Right atrium auricular region (tissue), 2 donors: ENCODE results near the gene SPACA9. TPM values are rescaled to one million over a fixed set of nuclear protein-coding genes. Genes with fewer than 3 reads are reported as not detected.

Experiments
- total RNA-seq, 2 donors: library from RNA; depleted of rRNA; stranded (reverse); fragments of >200 nt; gene quantifications; one replicate each; pipeline ENCODE4 v1.1.0, GENCODE V29; 2016

SPACA9 gene
- total RNA-seq, 2 donors from 2014 or later = 8.1 to 17.1 TPM

Other genes starting within 250 kb of the SPACA9 start
- gene DDX31, start 208.9 kb upstream of the SPACA9 start, total RNA-seq = 1 to 10 TPM; 4.6 to 6.0 TPM
- gene GTF3C4, start 208.4 kb upstream of the SPACA9 start, total RNA-seq = 1 to 10 TPM; 8.6 to 9.1 TPM
- under 1 TPM in 1 of 2 donors, not detected in 1; 0.19 TPM for gene AK8, start 614 bp upstream of the SPACA9 start, total RNA-seq
- 10 to 100 TPM; 27.6 to 36.4 TPM for gene TSC1, start 65.7 kb downstream of the SPACA9 start, total RNA-seq
- gene GFI1B, start 99.8 kb downstream of the SPACA9 start, total RNA-seq = under 1 TPM in 1 of 2 donors, not detected in 1; 0.35 TPM
- gene GTF3C5, start 152.1 kb downstream of the SPACA9 start, total RNA-seq = 10 to 100 TPM; 30.5 to 31.1 TPM
- gene CEL, start 183.1 kb downstream of the SPACA9 start, total RNA-seq = 1 to 10 TPM in 1 of 2 donors, under 1 TPM in 1; 0.94 to 1.9 TPM
- gene RALGDS, start 242.3 kb downstream of the SPACA9 start, total RNA-seq = 10 to 100 TPM; 26.7 to 30.1 TPM